Measurements from ENCODE around the gene HSH2D. TPM values are rescaled to one million over a fixed set of nuclear protein-coding genes. Genes with fewer than 3 reads are reported as not detected.

Gene HSH2D
- total and polyA plus RNA-seq, 12 donors, result 0.21 to 4.7 (median 0.97) TPM; not detected in 1

DNA sequence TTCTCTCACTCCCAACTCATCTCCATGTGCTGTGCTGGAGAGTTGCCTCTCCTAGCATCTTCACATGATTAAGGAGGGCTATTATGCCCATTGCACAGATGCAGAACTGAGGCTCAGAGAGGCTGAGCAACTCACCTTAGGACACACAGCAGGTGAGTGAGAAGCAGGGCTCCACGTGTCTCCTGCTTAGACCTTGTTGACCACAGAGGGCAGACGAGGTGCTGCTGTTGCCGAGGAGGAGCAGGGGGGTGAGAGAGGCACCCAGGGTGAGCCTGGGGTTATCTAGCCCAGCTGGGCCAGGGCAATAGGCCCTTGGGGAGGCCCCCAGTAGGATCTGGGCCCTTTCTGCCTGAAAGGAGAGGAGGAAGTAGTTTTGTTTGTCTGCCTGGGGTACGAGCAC lies 2.4 kb upstream of the HSH2D start:
- Histone ChIP-seq H3K27ac (no peak overlapping the region), H3K4me3 (no peak overlapping the region), H3K4me1 (replicated peaks in 1 of 2) (peaks cover 0 to 6% of the 10 kb centered on the region in 2 donors), H3K36me3 (replicated peaks in 1 of 2) (no peaks in the 10 kb centered on the region), H3K9me3 (replicated peaks in 1 of 3) (no peaks in the 10 kb centered on the region), H3K27me3 (no peaks in the 10 kb centered on the region)
- TF ChIP-seq POLR2A (IDR thresholded peaks at IDR 0.05), result no peak
- TF ChIP-seq, protein P1, sequence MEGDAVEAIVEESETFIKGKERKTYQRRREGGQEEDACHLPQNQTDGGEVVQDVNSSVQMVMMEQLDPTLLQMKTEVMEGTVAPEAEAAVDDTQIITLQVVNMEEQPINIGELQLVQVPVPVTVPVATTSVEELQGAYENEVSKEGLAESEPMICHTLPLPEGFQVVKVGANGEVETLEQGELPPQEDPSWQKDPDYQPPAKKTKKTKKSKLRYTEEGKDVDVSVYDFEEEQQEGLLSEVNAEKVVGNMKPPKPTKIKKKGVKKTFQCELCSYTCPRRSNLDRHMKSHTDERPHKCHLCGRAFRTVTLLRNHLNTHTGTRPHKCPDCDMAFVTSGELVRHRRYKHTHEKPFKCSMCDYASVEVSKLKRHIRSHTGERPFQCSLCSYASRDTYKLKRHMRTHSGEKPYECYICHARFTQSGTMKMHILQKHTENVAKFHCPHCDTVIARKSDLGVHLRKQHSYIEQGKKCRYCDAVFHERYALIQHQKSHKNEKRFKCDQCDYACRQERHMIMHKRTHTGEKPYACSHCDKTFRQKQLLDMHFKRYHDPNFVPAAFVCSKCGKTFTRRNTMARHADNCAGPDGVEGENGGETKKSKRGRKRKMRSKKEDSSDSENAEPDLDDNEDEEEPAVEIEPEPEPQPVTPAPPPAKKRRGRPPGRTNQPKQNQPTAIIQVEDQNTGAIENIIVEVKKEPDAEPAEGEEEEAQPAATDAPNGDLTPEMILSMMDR (IDR thresholded peaks at IDR 0.05), result no peak
- no peak for DNase-seq
- WGBS, 4 donors, result 64 to 89% (median 69%) methylated on average over 4 of the region's 4 CpGs
- intact Hi-C loops (cut with DNase I), result no loop called here

DNA sequence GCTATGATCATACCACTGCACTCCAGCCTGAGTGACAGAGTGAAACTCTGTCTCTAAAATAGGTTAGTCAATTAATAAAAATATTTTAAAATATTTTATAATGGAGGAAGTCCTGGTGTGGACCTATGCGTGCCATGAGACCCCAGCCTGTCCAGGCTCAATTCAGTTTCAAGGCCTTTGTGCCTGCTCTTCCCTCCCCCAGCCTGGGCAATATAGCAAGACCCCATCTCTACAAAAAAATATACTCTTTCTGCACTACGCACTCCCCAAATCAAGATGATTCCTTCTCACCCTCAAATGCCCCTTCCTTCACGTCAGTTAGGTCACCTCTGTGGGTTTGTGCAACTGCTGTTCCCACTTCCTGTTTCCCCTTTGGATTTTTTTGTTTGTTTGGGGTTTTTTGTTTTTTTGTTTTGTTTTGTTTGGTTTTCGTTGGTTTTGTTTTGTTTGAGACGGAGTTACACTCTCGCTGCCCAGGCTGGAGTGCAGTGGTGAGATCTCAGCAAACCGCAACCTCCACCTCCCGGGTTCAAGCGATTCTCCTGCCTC lies 1.4 kb upstream of the HSH2D start:
- Histone ChIP-seq H3K27ac (no peak overlapping the region), H3K36me3 (replicated peaks in 1 of 2) (no peaks in the 10 kb centered on the region), H3K4me1 (replicated peaks in 1 of 2) (no peaks in the 10 kb centered on the region), H3K27me3 (no peaks in the 10 kb centered on the region), H3K9me3 (replicated peaks in 1 of 3) (no peaks in the 10 kb centered on the region), H3K4me3 (no peak overlapping the region)
- intact Hi-C loops (cut with DNase I), result no loop called here
- 79 to 82% (median 81%) methylated on average over 9 of the region's 9 CpGs for WGBS, 4 donors
- no peak for TF ChIP-seq POLR2A (IDR thresholded peaks at IDR 0.05)
- TF ChIP-seq, protein P1 (IDR thresholded peaks at IDR 0.05), result no peak
- DNase-seq, result no peak

DNA sequence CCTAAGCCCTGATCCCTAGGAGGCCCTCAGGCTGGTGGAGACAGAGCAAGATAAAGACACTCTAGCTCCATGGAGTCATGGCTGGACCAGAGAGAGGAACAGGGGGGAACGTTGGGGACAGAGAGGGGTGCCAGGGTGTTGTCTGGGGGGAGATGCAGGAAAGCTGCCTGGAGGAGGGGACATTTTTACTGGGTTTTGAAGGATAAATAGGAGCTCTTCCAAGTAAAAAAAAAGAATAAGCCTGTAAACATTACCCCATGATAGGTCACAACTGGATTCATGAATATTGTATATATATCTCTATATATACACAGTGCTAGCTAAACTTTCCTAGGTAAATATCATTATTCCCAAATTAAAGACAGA lies 714 bp downstream of the HSH2D start:
- WGBS, 4 donors, result 43 to 89% (median 72%) methylated on average over 1 of the region's 1 CpG
- no peak overlapping the region for H3K4me3 ChIP-seq
- no peak for DNase-seq
- H3K27me3 ChIP-seq, result no peaks in the 10 kb centered on the region
- no peak overlapping the region for H3K27ac ChIP-seq
- H3K36me3 ChIP-seq (replicated peaks in 1 of 2), result no peaks in the 10 kb centered on the region
- no peak for TF ChIP-seq POLR2A (IDR thresholded peaks at IDR 0.05)
- TF ChIP-seq, protein P1 (IDR thresholded peaks at IDR 0.05), result no peak
- no peaks in the 10 kb centered on the region for H3K9me3 ChIP-seq (replicated peaks in 1 of 3)
- no peaks in the 10 kb centered on the region for H3K4me1 ChIP-seq (replicated peaks in 1 of 2)
- intact Hi-C loops (cut with DNase I), result no loop called here

DNA sequence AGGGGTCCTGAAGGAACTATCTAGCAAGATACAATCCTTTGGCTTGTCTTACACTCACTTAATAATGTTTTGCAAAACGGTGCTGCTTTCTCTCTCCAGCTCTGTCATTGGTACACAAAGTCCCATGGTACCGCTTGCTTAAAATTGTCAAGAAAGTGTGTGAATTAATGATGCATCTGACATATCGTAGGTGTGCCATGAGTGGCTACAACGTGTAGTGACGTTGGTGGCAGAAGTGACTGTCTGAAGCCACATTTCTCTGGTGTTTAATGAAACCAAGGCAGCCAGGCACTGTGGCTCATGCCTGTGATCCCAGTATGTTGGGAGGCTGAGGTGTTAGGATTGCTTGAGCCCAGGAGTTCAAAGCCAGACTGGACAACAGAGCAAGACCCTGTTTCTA lies 2.6 kb downstream of the HSH2D start:
- H3K36me3 ChIP-seq (replicated peaks in 1 of 2), result no peaks in the 10 kb centered on the region
- H3K27me3 ChIP-seq, result no peaks in the 10 kb centered on the region
- no peak overlapping the region for H3K27ac ChIP-seq
- H3K4me3 ChIP-seq, result no peak overlapping the region
- no peaks in the 10 kb centered on the region for H3K4me1 ChIP-seq (replicated peaks in 1 of 2)
- DNase-seq, result no peak
- no peaks in the 10 kb centered on the region for H3K9me3 ChIP-seq (replicated peaks in 1 of 3)
- TF ChIP-seq, protein P1 (IDR thresholded peaks at IDR 0.05), result no peak
- no peak for TF ChIP-seq POLR2A (IDR thresholded peaks at IDR 0.05)
- 62 to 79% (median 74%) methylated on average over 5 of the region's 5 CpGs for WGBS, 4 donors
- intact Hi-C loops (cut with DNase I), result no loop called here
